HCT116 (cell line): ENCODE results near the gene RNF182. TPM values are rescaled to one million over a fixed set of nuclear protein-coding genes. Genes with fewer than 3 reads are reported as not detected.

Experiments used
- ATAC-seq: fragments of 200-7000 bp; cut with Tn5 transposase; 2 replicates; pipeline ENCODE4 v1.9.1; 2020; ENCODE audit warnings: mild to moderate bottlenecking, moderate library complexity
- BruUV-seq: library from RNA; stranded (reverse); fragments of 400-500 nt; replicated peaks from 2 replicates; lab custom pipeline; 2021; lab: Mats Ljungman, UMichigan
- CTCF ChIA-PET: fragments of 300-600 bp; sonication (Branson Sonifier 250); formaldehyde crosslinking; loops from one replicate; lab custom pipeline; 2021; ENCODE audit warnings: antibody characterized with exemption; lab: Charles Lee
- POLR2A ChIA-PET: fragments of 300-600, 350-600 bp; sonication (Branson Sonifier 250); formaldehyde crosslinking; loops from one replicate; lab custom pipeline; 2021; ENCODE audit warnings: antibody characterized with exemption; lab: Charles Lee
- RAD21 ChIA-PET, 2 experiments: fragments of 300-600 bp; sonication (Branson Sonifier 250); formaldehyde crosslinking; loops; one replicate each; lab custom pipeline; 2023; ENCODE audit warnings: low total read pairs in 2 of 2; ENCODE audit not compliant: uncharacterized antibody in 2 of 2, unreplicated experiment in 2 of 2, low non-redundant PET in 1 of 2; lab: Charles Lee
- DNase-seq: peaks from one replicate; pipeline ENCODE4 v3.0.0-alpha.2; 2010; ENCODE audit warnings: low read depth, low spot score
- H2AFZ ChIP-seq: fragments of 200-600 bp; shearing (Covaris generic), sonication (generic); 2 replicates; pipeline ENCODE4 v1.6.1; 2017; ENCODE audit warnings: low read depth, mixed run types, mixed read lengths, antibody characterized with exemption, low read length; ENCODE audit not compliant: poor library complexity, severe bottlenecking
- H3K27ac ChIP-seq: 2 replicates; pipeline ENCODE4 v1.5.1; 2012; ENCODE audit warnings: low read depth, low read length
- H3K27me3 ChIP-seq: fragments of 200-600 bp; sonication (generic); 2 replicates; pipeline ENCODE4 v1.6.1; 2016; ENCODE audit warnings: mixed run types, low read length, mixed read lengths; ENCODE audit not compliant: insufficient read depth
- H3K36me3 ChIP-seq, 2 experiments: fragments of 200-500 bp in 1 of 2; fragments of 200-600 bp in 1 of 2; sonication (Bioruptor generic) in 1 of 2; sonication (generic) in 1 of 2; 2 replicates each; pipeline versions ENCODE4 v1.5.1 to v1.6.1; 2014 to 2016; ENCODE audit warnings: low read length in 2 of 2, inconsistent platforms in 1 of 2, mixed read lengths in 1 of 2, mixed run types in 1 of 2; ENCODE audit not compliant: insufficient read depth in 2 of 2, control insufficient read depth in 1 of 2
- H3K4me1 ChIP-seq, 2 experiments: fragments of 200-600 bp in 1 of 2; sonication (generic) in 1 of 2; 2 replicates each; pipeline versions ENCODE4 v1.5.1 to v1.6.1; 2012 to 2017; ENCODE audit warnings: low read length in 2 of 2, inconsistent platforms in 1 of 2, mild to moderate bottlenecking in 1 of 2, mixed read lengths in 1 of 2, mixed run types in 1 of 2, moderate library complexity in 1 of 2; ENCODE audit not compliant: insufficient read depth in 2 of 2, control insufficient read depth in 1 of 2
- H3K4me2 ChIP-seq: fragments of 200-600 bp; sonication (generic); 2 replicates; pipeline ENCODE4 v1.6.1; 2017; ENCODE audit warnings: mixed run types, low read length, mixed read lengths
- H3K4me3 ChIP-seq, 2 experiments: fragments of 200-600 bp in 1 of 2; sonication (generic) in 1 of 2; replicated peaks in 1 of 2; 2 replicates each; pipeline ENCODE4 v1.5.1; 2011 to 2016; ENCODE audit warnings: low read length in 2 of 2, control low read depth in 1 of 2, low read depth in 1 of 2, mild to moderate bottlenecking in 1 of 2, mixed read lengths in 1 of 2, mixed run types in 1 of 2
- H3K79me2 ChIP-seq: fragments of 200-600 bp; sonication (generic); 2 replicates; pipeline ENCODE4 v1.6.1; 2017; ENCODE audit warnings: mild to moderate bottlenecking, mixed run types, low read length, moderate library complexity, mixed read lengths; ENCODE audit not compliant: insufficient read depth
- H3K9ac ChIP-seq: fragments of 200-600 bp; sonication (generic); 2 replicates; pipeline ENCODE4 v1.6.1; 2016; ENCODE audit warnings: low read length, mixed read lengths
- H3K9me2 ChIP-seq: fragments of 200-600 bp; sonication (generic), shearing (Covaris generic); 2 replicates; pipeline ENCODE4 v1.6.1; 2017; ENCODE audit warnings: mixed run types, mild to moderate bottlenecking, moderate library complexity; ENCODE audit not compliant: insufficient read depth
- H3K9me3 ChIP-seq, 2 experiments: fragments of 200-500 bp in 1 of 2; fragments of 200-600 bp in 1 of 2; sonication (Bioruptor generic) in 1 of 2; sonication (generic) in 1 of 2; 2 replicates each; pipeline ENCODE4 v1.6.1; 2014 to 2017; ENCODE audit warnings: low read length in 2 of 2, mixed read lengths in 2 of 2, inconsistent platforms in 1 of 2, low read depth in 1 of 2, mild to moderate bottlenecking in 1 of 2, mixed run types in 1 of 2, moderate library complexity in 1 of 2; ENCODE audit not compliant: control insufficient read depth in 1 of 2, insufficient read depth in 1 of 2
- H4K20me1 ChIP-seq: fragments of 200-600 bp; sonication (generic), shearing (Covaris generic); 2 replicates; pipeline ENCODE4 v1.6.1; 2017; ENCODE audit warnings: mixed run types, mild to moderate bottlenecking, moderate library complexity; ENCODE audit not compliant: insufficient read depth
- CBX3 ChIP-seq: IDR thresholded peaks from 2 replicates; pipeline ENCODE4 v1.6.1; 2012; ENCODE audit warnings: low read depth
- SIN3A ChIP-seq: IDR thresholded peaks from 2 replicates; pipeline ENCODE4 v1.6.1; 2012; ENCODE audit warnings: low read depth
- intact Hi-C: fragments of 100-400 bp; cut with micrococcal nuclease; formaldehyde crosslinking; loops from 2 replicates; pipeline ENCODE4 v1.10.0; 2022
- total RNA-seq: library from RNA; stranded (reverse); gene quantifications from one replicate; pipeline ENCODE4 v1.2.1, GENCODE V29; 2021; ENCODE audit not compliant: unreplicated experiment

The RNF182 gene
- total RNA-seq, 1 experiment from 2014 or later: 6.5 TPM

DNA sequence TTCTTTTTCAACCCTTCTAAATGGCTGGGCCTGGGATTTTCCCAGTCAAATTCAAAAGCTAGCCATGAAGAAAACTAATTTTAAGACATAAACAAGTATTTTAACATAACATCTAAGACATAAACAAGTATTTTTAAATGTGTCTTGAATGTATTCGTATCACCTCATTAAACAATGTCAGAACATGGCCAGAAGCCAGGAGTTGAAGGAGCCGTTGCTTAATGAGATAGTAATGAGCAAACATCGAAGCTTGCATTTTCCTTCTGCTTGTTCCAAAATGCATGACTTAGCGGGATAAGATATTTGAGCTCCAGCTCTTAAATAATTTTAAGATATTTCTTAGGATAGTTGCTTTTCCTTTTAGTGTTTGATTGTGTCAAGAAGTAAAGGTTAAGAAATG, 4.2 kb upstream of the RNF182 start:
- H3K9me3 ChIP-seq: no peaks in the 10 kb centered on the region
- no peak for DNase-seq
- ChIA-PET POLR2A (interaction anchor here (0.6 kb wide), 1 partner anchor 195 kb away, joined by 3 read pairs; no protein-coding TSS in a partner anchor), RAD21 (no interaction called here), CTCF (interaction anchor here (1.3 kb wide), 1 partner anchor 12 kb away, joined by 3 read pairs; no protein-coding TSS in a partner anchor)
- H3K9ac ChIP-seq: no peak overlapping the region
- no peak for ATAC-seq
- no peaks in the 10 kb centered on the region for H3K36me3 ChIP-seq
- H3K27ac ChIP-seq: no peak overlapping the region
- H3K9me2 ChIP-seq: no peaks in the 10 kb centered on the region
- H3K27me3 ChIP-seq: no peaks in the 10 kb centered on the region
- H3K4me2 ChIP-seq: no peak overlapping the region
- H2AFZ ChIP-seq: no peak overlapping the region
- peaks cover 8 to 17% of the 10 kb centered on the region in 2 experiments; a peak in 3 of 4 replicates for H3K4me1 ChIP-seq
- H4K20me1 ChIP-seq: no peaks in the 10 kb centered on the region
- TF ChIP-seq SIN3A: no peak
- no TSS peak for BruUV-seq
- no peak overlapping the region for H3K4me3 ChIP-seq
- intact Hi-C loops: no loop called here
- H3K79me2 ChIP-seq: no peaks in the 10 kb centered on the region

DNA sequence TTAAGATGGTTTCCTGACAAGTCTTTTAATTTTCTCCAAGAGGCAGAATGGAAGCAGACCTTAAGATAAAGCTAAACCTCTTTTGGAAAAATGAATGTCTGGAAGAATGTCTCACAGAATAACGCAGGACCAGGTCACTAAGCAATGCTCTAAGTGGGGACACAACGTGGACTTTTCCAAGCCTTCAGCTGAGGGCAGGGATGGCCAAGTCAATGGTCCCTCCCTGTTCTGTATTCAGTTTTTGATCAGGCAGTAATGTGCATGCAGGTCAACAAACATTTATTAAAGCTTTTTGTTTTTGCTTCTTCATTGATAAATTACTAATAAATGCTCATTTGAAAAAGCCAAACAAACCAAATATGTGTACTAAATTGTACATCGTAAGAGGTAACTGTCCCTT, 2.0 kb upstream of the RNF182 start:
- no peak overlapping the region for H3K27ac ChIP-seq
- H4K20me1 ChIP-seq: no peaks in the 10 kb centered on the region
- H2AFZ ChIP-seq: peak overlapping the region; percentile 77
- CTCF ChIA-PET: interaction anchor here (0.7 to 1.6 kb wide), 5 partner anchors 10 to 144 kb away, joined by 3 to 10 read pairs (median 6); no protein-coding TSS in a partner anchor
- no peak for TF ChIP-seq CBX3
- TF ChIP-seq, all 23 proteins: peak for 0
- Histone ChIP-seq H3K9me2 (no peaks in the 10 kb centered on the region), H3K9ac (no peak overlapping the region), H3K27me3 (no peaks in the 10 kb centered on the region), H3K4me1 (peaks cover 8 to 19% of the 10 kb centered on the region in 2 experiments; a peak in 3 of 4 replicates), H3K4me2 (no peak overlapping the region), H3K4me3 (no peak overlapping the region), H3K36me3 (no peaks in the 10 kb centered on the region), H3K79me2 (no peaks in the 10 kb centered on the region), H3K9me3 (no peaks in the 10 kb centered on the region)
- ATAC-seq: no peak
- DNase-seq: no peak
- no TSS peak for BruUV-seq
- RAD21 ChIA-PET: no interaction called here
- intact Hi-C loops: no loop called here
- POLR2A ChIA-PET: no interaction called here
